BJ (cell line): ENCODE results near the gene MYOC. TPM values are rescaled to one million over a fixed set of nuclear protein-coding genes. Genes with fewer than 3 reads are reported as not detected.

Source experiments
- CTCF ChIA-PET: fragments of 350-600 bp; formaldehyde crosslinking; extraction: SDS; loops from one replicate; lab custom pipeline; 2021; ENCODE audit warnings: antibody characterized with exemption, inconsistent platforms; lab: Yijun Ruan, JAX
- POLR2A ChIA-PET: fragments of 300-600 bp; sonication (Branson Sonifier 250); formaldehyde crosslinking; extraction: SDS; loops from one replicate; lab custom pipeline; 2021; ENCODE audit warnings: antibody characterized with exemption; lab: Charles Lee
- DNase-seq: peaks from one replicate; pipeline ENCODE4 v3.0.0-alpha.2; 2011; ENCODE audit warnings: low read depth
- H3K27me3 ChIP-seq: 2 replicates; pipeline ENCODE4 v1.6.0; 2011; ENCODE audit warnings: low read length; ENCODE audit not compliant: control insufficient read depth, insufficient read depth
- H3K36me3 ChIP-seq: 2 replicates; pipeline ENCODE4 v1.5.1; 2011; ENCODE audit warnings: low read length; ENCODE audit not compliant: control insufficient read depth, insufficient read depth
- H3K4me3 ChIP-seq: 2 replicates; pipeline ENCODE4 v1.5.1; 2011; ENCODE audit warnings: low read depth, mild to moderate bottlenecking, control low read depth, low read length
- CTCF ChIP-seq: IDR thresholded peaks from 2 replicates; pipeline ENCODE4 v1.5.1; 2011; ENCODE audit warnings: low read depth, mild to moderate bottlenecking, control low read depth, inconsistent platforms, low read length, moderate library complexity; ENCODE audit not compliant: insufficient read depth
- polyA plus RNA-seq: library from polyadenylated mRNA; depleted of rRNA; stranded (reverse); fragments of >200 nt; gene quantifications from 2 replicates; pipeline ENCODE4 v1.2.3, GENCODE V29; 2011

Gene MYOC
- polyA plus RNA-seq, 1 experiment, result 0.05 TPM

GRCh38 chr1:171628225-171628624 is 24.3 kb downstream of the MYOC start:
- CTCF ChIA-PET, result interaction anchor here (6.4 kb wide), 1 partner anchor 17 kb away, joined by 40 read pairs; no protein-coding TSS in a partner anchor
- no peak for DNase-seq
- Histone ChIP-seq H3K27me3 (peaks cover 4% of the 10 kb centered on the region; the same call in 1 of the 2 replicates), H3K4me3 (no peak overlapping the region), H3K36me3 (no peaks in the 10 kb centered on the region)
- TF ChIP-seq CTCF, result no peak
- POLR2A ChIA-PET, result no interaction called here

GRCh38 chr1:171627020-171627419 is 25.5 kb downstream of the MYOC start:
- no peak for DNase-seq
- ChIA-PET CTCF (interaction anchor here (0.9 kb wide), 1 partner anchor 17 kb away, joined by 3 read pairs; no protein-coding TSS in a partner anchor), POLR2A (no interaction called here)
- H3K36me3 ChIP-seq, result no peaks in the 10 kb centered on the region
- peaks cover 4% of the 10 kb centered on the region; the same call in 1 of the 2 replicates for H3K27me3 ChIP-seq
- H3K4me3 ChIP-seq, result no peak overlapping the region
- no peak for TF ChIP-seq CTCF

- POLR2A ChIA-PET, result no interaction called here
- no peak overlapping the region for H3K4me3 ChIP-seq
- CTCF ChIA-PET, result no interaction called here
- TF ChIP-seq CTCF, result no peak
- no peak for DNase-seq
- no peaks in the 10 kb centered on the region for H3K36me3 ChIP-seq
- peaks cover 4% of the 10 kb centered on the region; the same call in 1 of the 2 replicates for H3K27me3 ChIP-seq
Measured at GRCh38 chr1:171625225-171625624, 27.3 kb downstream of the MYOC start.

GRCh38 chr1:171623651-171624331 is 28.7 kb downstream of the MYOC start:
- Histone ChIP-seq H3K36me3 (no peaks in the 10 kb centered on the region), H3K4me3 (no peak overlapping the region), H3K27me3 (peaks cover 3% of the 10 kb centered on the region; the same call in 1 of the 2 replicates)
- no peak for DNase-seq
- ChIA-PET POLR2A (no interaction called here), CTCF (interaction anchor here (1.3 to 1.4 kb wide), 2 partner anchors 22 to 32 kb away, joined by 3 read pairs; no protein-coding TSS in a partner anchor)
- TF ChIP-seq CTCF, result no peak

- no peaks in the 10 kb centered on the region for H3K36me3 ChIP-seq
- no peak within 1 kb of the TSS for H3K4me3 ChIP-seq
- CTCF ChIA-PET, result interaction anchor here (1.7 kb wide), 1 partner anchor 23 kb away, joined by 5 read pairs; no protein-coding TSS in a partner anchor
- POLR2A ChIA-PET, result no interaction called here
- H3K27me3 ChIP-seq, result peaks cover 3% of the 10 kb centered on the region; the same call in 1 of the 2 replicates
- TF ChIP-seq CTCF, result no peak
- DNase-seq, result no peak
Measured at GRCh38 chr1:171622152-171622462, 30.4 kb downstream of the MYOC start, which contains the start of gene MYOCOS. MYOCOS (plus strand) TSS chr1:171622243; CDS start chr1:171623884, 1,641 bp downstream.
